Stimulated activated CD4-positive, alpha-beta T cell treated with anti-CD3 and anti-CD28 coated beads, Interleukin-4, amount 100 ng/mL, for 4 hours (primary cell): ENCODE results near the gene MAGEA6.
"Not testable (repeated sequence)": the region's sequence is repeated elsewhere in the genome, so short reads cannot be mapped to it uniquely, and the experiment has no call there.

Experiments used
- DNase-seq, 2 experiments: peaks; one replicate each; pipeline ENCODE4 v3.0.0-alpha.2; 2020

The MAGEA6 gene

DNA sequence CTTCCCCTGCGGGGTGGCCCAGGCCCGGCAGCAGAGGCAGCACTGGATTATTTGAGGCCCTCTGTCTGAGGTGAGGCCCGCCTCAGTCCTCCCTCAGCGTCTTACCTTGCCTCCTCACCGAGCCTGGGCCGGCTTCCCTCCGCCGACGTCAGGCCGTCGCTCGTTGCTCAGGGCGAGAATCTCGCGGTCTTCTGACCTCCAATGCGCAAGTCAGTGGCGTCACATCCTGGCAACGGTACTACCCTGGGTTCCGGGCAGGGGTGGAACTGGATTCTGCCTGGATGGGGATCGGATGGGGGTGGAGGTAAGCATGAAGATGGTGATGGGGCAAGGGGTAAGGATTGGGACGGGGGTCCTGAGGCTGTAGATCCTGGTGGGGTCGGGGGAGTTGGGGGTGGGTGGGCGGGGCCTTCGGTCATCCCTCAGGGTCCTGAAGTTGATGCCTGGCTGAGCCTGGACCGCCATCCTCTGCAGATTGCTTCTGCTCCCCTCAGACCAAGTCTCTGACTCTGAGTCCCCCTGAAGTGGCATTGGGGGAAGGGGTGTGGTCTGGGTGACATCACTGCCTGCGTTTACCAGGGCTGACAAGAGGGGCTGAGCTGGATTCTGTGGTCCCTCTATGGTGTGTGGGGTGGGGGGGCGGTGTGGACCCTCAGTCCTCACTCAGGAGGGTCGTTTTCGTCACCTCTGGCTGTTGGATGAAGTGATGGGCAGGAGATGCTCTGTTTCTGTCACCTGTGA is at the start of gene MAGEA6:
Gene MAGEA6 (minus strand): TSS at position 141 of the 741 bp plus-strand sequence. CDS start 2,039 bp downstream, outside the sequence.
- not testable (repeated sequence) for DNase-seq

GRCh38 chrX:152819266-152819665 is 49.8 kb upstream of the MAGEA6 start:
- DNase-seq = no peak

DNA sequence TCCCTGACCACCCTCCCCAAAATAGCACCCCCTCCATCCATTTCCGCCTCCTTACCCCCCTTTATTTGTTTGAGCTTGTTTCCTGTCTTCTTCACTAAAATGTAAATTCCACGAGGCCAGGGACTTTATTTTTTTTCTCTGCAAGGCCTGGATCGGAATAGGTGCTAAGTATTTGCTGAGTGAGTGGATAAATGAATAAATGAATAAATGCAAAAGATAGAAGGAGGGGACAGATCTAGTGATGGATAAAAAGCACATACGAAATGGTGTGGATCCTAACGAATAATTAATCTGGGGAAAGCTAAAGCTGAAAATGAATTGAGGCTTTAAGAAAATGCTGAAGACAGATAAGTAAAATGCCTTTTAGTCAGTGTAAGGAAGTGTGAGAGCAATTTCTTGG is 48.9 kb upstream of the MAGEA6 start:
- no peak for DNase-seq

GRCh38 chrX:152817078-152817764 is 47.7 kb upstream of the MAGEA6 start:
- DNase-seq = no peak

DNA sequence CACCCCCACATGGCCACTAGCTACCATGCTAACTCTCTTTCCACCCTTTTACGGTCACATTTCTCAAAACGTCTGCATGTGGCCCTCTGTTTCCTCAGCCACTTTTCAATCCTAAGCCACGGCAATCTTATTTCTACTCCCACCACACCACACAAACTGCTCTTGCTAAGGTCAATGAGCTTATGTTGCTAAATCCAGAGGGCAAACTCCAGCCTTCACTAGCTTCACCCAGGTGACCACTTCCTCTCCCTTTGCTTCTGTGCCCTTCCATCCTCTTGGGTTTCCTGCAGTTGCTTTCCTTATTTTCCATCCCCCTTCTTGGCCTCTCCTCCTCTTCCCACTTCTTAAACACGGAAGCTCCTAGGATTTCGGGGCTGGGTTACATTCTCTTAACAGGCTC is 44.6 kb upstream of the MAGEA6 start:
- DNase-seq = no peak

DNA sequence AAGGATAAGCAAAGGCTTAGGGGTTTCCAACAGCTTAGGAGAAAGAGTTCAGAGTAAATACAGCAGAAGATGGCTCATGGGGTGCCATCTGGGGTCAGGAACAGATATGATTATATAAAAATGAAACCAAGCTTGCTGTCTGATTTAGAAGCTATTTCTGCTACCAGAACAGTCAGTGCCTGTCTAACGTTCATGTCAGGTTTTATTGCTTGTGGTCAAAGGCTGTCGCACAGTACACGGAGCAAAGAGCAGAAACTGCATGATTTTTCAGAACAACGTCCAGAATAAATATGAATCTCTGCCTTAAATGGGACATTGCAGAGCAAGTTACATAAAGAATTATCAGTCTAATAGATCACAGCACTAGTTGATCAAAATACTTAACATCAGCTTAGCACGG is 43.7 kb upstream of the MAGEA6 start:
- DNase-seq = no peak

DNA sequence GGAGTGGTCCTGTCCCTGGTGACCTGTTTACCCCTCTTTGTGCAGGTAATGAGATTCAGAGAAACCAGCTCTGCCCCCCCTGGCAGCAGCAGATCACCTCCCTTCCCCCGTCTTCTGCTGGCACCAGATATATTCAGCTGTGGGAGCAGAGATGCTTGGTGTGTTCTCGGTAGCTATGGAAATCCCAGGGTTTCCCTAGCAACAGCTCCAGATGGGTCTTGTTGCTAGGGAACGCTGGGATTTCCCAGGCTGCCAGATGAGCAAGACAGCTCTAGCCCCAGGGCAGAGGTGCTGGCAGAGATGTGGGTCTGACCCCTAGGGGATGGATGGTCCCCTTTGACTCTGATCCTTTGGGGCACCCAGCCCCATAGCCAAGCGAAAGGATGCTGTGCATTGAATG is 40.9 kb upstream of the MAGEA6 start:
- DNase-seq = no peak

GRCh38 chrX:152806035-152806434 is 36.5 kb upstream of the MAGEA6 start:
- DNase-seq = no peak

DNA sequence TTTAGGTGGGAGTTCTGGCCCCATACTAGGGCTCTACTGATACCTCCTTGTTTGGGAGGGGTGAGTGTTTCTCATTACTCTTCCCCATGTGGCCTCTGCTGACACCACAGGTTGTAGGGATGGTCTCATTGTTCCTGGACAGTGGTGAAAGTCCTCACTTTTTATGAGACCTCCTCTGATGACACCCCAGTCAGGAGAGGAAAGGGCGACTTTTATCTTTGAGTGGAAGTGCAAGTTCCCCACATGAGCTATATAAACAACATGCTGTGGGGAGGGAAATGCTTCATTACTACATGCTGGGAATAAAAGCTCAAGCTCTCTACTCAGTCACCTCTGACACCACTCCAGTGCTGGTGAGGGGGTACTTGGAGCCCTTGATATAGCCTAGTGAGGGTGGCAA is 29.5 kb upstream of the MAGEA6 start:
- DNase-seq = no peak

- DNase-seq = not testable (repeated sequence)
Measured at GRCh38 chrX:152787062-152787461, 17.6 kb upstream of the MAGEA6 start.

DNA sequence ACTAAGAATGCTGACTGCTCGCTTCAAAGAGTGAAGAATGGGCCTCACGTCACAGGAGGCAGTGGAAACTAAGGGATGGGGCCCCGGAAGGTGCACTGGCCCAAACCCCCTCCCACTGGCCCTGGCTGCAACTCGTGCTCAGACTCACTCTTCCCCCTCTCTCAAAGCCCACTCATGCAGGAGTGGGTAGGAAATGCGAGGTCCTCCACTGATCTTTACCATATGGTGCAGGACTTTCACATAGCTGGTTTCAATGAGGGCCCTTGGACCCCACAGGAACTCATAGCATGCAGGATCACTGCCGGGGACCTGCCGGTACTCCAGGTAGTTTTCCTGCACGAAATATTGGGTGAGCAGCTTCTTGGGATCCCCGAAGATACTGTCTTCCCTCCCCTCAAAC is 2.9 kb downstream of the MAGEA6 start:
- not testable (repeated sequence) for DNase-seq

GRCh38 chrX:152761582-152761981 is 7.9 kb downstream of the MAGEA6 start:
- DNase-seq = not testable (repeated sequence)

GRCh38 chrX:152759544-152759943 is 9.9 kb downstream of the MAGEA6 start:
- DNase-seq = not testable (repeated sequence)

- not testable (repeated sequence) for DNase-seq
Measured at GRCh38 chrX:152758918-152759317, 10.6 kb downstream of the MAGEA6 start, which contains the start of gene CSAG3. CSAG3 (plus strand) TSS chrX:152759218.

DNA sequence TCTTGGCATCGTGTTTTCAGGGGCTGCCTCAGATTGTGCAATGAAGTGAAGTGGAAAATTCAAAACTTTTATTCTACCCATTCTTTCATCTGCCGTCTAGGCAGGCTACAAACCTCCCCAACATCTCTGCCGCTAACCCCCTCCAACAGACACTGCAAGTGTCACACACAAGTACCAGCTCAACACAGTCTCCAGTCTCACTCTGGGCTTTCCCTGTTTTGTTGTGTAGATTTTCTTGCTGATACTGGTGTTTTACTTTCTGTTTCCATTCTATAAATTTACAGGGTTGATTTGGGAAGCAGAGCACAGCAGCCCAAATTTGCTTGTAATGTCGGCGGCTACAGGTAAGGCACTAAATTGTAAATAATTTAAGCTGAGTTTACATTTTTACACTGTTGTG is 14.6 kb downstream of the MAGEA6 start:
- DNase-seq = not testable (repeated sequence)

GRCh38 chrX:152753686-152754650 is 15.5 kb downstream of the MAGEA6 start, which contains the start of gene MAGEA2:
MAGEA2 (minus strand) TSS chrX:152753842; CDS start chrX:152751363, 2,479 bp downstream.
- DNase-seq = not testable (repeated sequence)

DNA sequence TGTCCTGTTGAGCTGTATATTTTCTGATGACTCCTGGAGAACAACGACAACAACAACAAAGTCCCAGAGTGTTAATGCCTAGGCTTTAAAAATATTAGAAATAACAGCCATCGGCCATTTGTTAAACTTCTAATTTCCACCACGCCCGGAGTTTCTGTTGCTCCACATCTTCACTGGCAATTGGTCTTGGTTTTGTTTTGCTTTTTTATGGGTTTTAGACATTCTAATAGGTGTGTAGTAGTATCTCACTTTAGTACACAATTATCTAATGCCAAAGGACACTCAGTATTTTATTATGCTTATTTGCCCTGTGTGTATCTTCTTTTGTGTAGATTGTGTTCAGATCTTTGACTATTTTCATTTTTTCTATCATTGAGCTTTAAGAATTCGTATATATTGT is 30.9 kb downstream of the MAGEA6 start:
- no peak for DNase-seq

- not testable (repeated sequence) for DNase-seq
Measured at GRCh38 chrX:152736528-152736927, 33.0 kb downstream of the MAGEA6 start.

GRCh38 chrX:152735860-152736511 is 33.5 kb downstream of the MAGEA6 start:
- no peak for DNase-seq

DNA sequence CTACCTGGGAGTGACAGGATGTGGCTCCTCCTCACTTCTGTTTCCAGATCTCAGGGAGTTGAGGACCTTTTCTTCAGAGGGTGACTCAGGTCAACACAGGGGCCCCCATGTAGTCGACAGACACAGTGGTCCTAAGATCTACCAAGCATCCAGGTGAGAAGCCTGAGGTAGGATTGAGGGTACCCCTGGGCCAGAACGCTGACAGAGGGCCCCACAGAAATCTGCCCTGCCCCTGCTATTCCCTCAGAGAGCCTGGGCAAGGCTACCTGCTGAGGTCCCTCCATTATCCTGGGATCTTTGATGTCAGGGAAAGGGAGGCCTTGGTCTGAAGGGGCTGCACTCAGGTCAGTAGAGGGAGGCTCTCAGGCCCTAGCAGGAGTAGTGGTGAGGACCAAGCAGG is 34.4 kb downstream of the MAGEA6 start:
- DNase-seq = no peak

DNA sequence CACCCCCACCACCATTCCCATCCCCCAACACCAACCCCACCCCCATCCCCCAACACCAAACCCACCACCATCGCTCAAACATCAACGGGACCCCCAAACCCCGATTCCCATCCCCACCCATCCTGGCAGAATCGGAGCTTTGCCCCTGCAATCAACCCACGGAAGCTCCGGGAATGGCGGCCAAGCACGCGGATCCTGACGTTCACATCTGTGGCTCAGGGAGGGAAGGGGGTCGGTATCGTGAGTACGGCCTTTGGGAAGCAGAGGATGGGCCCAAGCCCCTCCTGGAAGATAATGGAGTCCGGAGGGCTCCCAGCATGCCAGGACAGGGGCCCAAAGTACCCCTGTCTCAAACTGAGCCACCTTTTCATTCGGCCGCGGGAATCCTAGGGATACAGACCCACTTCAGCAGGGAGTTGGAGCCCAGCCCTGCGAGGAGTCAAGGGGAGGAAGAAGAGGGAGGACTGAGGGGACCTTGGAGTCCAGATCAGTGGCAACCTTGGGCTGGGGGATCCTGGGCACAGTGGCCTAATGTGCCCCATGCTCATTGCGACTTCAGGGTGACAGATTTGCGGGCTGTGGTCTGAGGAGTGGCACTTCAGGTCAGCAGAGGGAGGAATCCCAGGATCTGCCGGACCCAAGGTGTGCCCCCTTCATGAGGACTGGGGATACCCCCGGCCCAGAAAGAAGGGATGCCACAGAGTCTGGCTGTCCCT is 35.2 kb downstream of the MAGEA6 start:
- not testable (repeated sequence) for DNase-seq
